22Rv1 (cell line): Measurements from ENCODE around the gene MCF2L.

Experiments
- H3K27ac ChIP-seq: fragments of 450-650 bp; 2 replicates; pipeline ENCODE4 v1.5.1; 2017
- CTCF ChIP-seq: fragments of 450-650 bp; IDR thresholded peaks from 2 replicates; pipeline ENCODE4 v1.5.1; 2017; ENCODE audit warnings: mild to moderate bottlenecking
- ZFX ChIP-seq: fragments of 450-650 bp; IDR thresholded peaks from 2 replicates; pipeline ENCODE4 v1.6.1; 2017; ENCODE audit warnings: antibody characterized with exemption, borderline replicate concordance

Gene MCF2L

GRCh38 chr13:112943309-112944125 lies 25.5 kb upstream of the MCF2L start:
- TF ChIP-seq CTCF (no peak), ZFX (no peak)
- H3K27ac ChIP-seq = no peak overlapping the region

GRCh38 chr13:112947796-112948195 lies 21.2 kb upstream of the MCF2L start:
- no peak overlapping the region for H3K27ac ChIP-seq
- TF ChIP-seq ZFX = no peak
- no peak for TF ChIP-seq CTCF

GRCh38 chr13:112951674-112952371 lies 17.2 kb upstream of the MCF2L start:
- no peak overlapping the region for H3K27ac ChIP-seq
- TF ChIP-seq CTCF (no peak), ZFX (no peak)

- H3K27ac ChIP-seq = no peak overlapping the region
- TF ChIP-seq ZFX (no peak), CTCF (no peak)
These were observed 16.1 kb upstream of the MCF2L start for GRCh38 chr13:112952759-112953551.

- TF ChIP-seq ZFX = no peak
- no peak for TF ChIP-seq CTCF
- H3K27ac ChIP-seq = no peak overlapping the region
These were observed 15.2 kb upstream of the MCF2L start for GRCh38 chr13:112953591-112954487.

GRCh38 chr13:112954488-112955270 lies 14.3 kb upstream of the MCF2L start:
- no peak overlapping the region for H3K27ac ChIP-seq
- TF ChIP-seq ZFX = no peak
- no peak for TF ChIP-seq CTCF
